Measurements from ENCODE around the gene HNRNPF. TPM values are rescaled to one million over a fixed set of nuclear protein-coding genes. Genes with fewer than 3 reads are reported as not detected.

The HNRNPF gene
- total RNA-seq, 1 donor from 2014 or later: 150 TPM

- DNase-seq (ENCODE audit: extremely low spot score in 2 of 2): no peak
- Histone ChIP-seq H3K4me3 (peak overlapping the region; percentile 45), H3K4me1 (peaks cover 13% of the 10 kb centered on the region), H3K9me3 (no peaks in the 10 kb centered on the region), H3K27me3 (no peaks in the 10 kb centered on the region), H3K27ac (peak overlapping the region; percentile 69), H3K36me3 (no peaks in the 10 kb centered on the region)
- intact Hi-C loops (cut with DNase I): no loop called here
- TF ChIP-seq CTCF (IDR thresholded peaks at IDR 0.05) (no peak), POLR2A (IDR thresholded peaks at IDR 0.05) (no peak), POLR2AphosphoS5 (IDR thresholded peaks at IDR 0.05; ENCODE audit: insufficient read depth in 1 of 2, low read depth in 1 of 2) (no peak)
Measured at GRCh38 chr10:43361547-43362190, 47.3 kb downstream of the HNRNPF start.

- peaks cover 13% of the 10 kb centered on the region for H3K4me1 ChIP-seq
- H3K9me3 ChIP-seq: no peaks in the 10 kb centered on the region
- H3K4me3 ChIP-seq: no peak overlapping the region
- intact Hi-C loops (cut with DNase I): no loop called here
- no peak overlapping the region for H3K27ac ChIP-seq
- no peaks in the 10 kb centered on the region for H3K27me3 ChIP-seq
- H3K36me3 ChIP-seq: no peaks in the 10 kb centered on the region
- DNase-seq (ENCODE audit: extremely low spot score in 2 of 2): no peak
- TF ChIP-seq POLR2A (IDR thresholded peaks at IDR 0.05) (no peak), POLR2AphosphoS5 (IDR thresholded peaks at IDR 0.05; ENCODE audit: insufficient read depth in 1 of 2, low read depth in 1 of 2) (no peak), CTCF (IDR thresholded peaks at IDR 0.05) (no peak)
Measured at GRCh38 chr10:43360086-43360485, 48.9 kb downstream of the HNRNPF start.

- Histone ChIP-seq H3K27me3 (no peaks in the 10 kb centered on the region), H3K4me3 (no peak overlapping the region), H3K4me1 (peaks cover 3% of the 10 kb centered on the region), H3K9me3 (no peaks in the 10 kb centered on the region), H3K27ac (no peak overlapping the region), H3K36me3 (no peaks in the 10 kb centered on the region)
- TF ChIP-seq POLR2A (IDR thresholded peaks at IDR 0.05): no peak
- TF ChIP-seq POLR2AphosphoS5 (IDR thresholded peaks at IDR 0.05; ENCODE audit: insufficient read depth in 1 of 2, low read depth in 1 of 2): no peak
- TF ChIP-seq CTCF (IDR thresholded peaks at IDR 0.05): no peak
- no peak for DNase-seq (ENCODE audit: extremely low spot score in 2 of 2)
- intact Hi-C loops (cut with DNase I): no loop called here
Measured at GRCh38 chr10:43355749-43356371, 53.1 kb downstream of the HNRNPF start.

- Histone ChIP-seq H3K4me1 (peaks cover 4% of the 10 kb centered on the region), H3K36me3 (no peaks in the 10 kb centered on the region), H3K27me3 (no peaks in the 10 kb centered on the region), H3K27ac (no peak overlapping the region), H3K9me3 (no peaks in the 10 kb centered on the region), H3K4me3 (no peak overlapping the region)
- TF ChIP-seq CTCF (IDR thresholded peaks at IDR 0.05) (no peak), POLR2A (IDR thresholded peaks at IDR 0.05) (no peak), POLR2AphosphoS5 (IDR thresholded peaks at IDR 0.05; ENCODE audit: insufficient read depth in 1 of 2, low read depth in 1 of 2) (no peak)
- intact Hi-C loops (cut with DNase I): no loop called here
- no peak for DNase-seq (ENCODE audit: extremely low spot score in 2 of 2)
Measured at GRCh38 chr10:43354879-43355380, 54.1 kb downstream of the HNRNPF start.

- no peak for DNase-seq (ENCODE audit: extremely low spot score in 2 of 2)
- intact Hi-C loops (cut with DNase I): no loop called here
- no peak overlapping the region for H3K27ac ChIP-seq
Measured at GRCh38 chr10:43354330-43354635, 54.7 kb downstream of the HNRNPF start.

More at GRCh38 chr10:43354330-43354635, 54.7 kb downstream of the HNRNPF start:
- no peaks in the 10 kb centered on the region for H3K9me3 ChIP-seq
- no peaks in the 10 kb centered on the region for H3K27me3 ChIP-seq
- peaks cover 4% of the 10 kb centered on the region for H3K4me1 ChIP-seq
- TF ChIP-seq CTCF (IDR thresholded peaks at IDR 0.05): no peak
- TF ChIP-seq POLR2AphosphoS5 (IDR thresholded peaks at IDR 0.05; ENCODE audit: insufficient read depth in 1 of 2, low read depth in 1 of 2): no peak
- no peak for TF ChIP-seq POLR2A (IDR thresholded peaks at IDR 0.05)
- no peak overlapping the region for H3K4me3 ChIP-seq
- H3K36me3 ChIP-seq: no peaks in the 10 kb centered on the region

All from vagina (tissue), 2 donors.